DMS79 (cell line): ENCODE data around the gene PRKACB.
"Not testable (repeated sequence)": the region's sequence is repeated elsewhere in the genome, so short reads cannot be mapped to it uniquely, and the experiment has no call there.

Experiments
- DNase-seq: peaks from one replicate; lab custom pipeline; 2025; lab: John Stamatoyannopoulos, UW

PRKACB gene

DNA sequence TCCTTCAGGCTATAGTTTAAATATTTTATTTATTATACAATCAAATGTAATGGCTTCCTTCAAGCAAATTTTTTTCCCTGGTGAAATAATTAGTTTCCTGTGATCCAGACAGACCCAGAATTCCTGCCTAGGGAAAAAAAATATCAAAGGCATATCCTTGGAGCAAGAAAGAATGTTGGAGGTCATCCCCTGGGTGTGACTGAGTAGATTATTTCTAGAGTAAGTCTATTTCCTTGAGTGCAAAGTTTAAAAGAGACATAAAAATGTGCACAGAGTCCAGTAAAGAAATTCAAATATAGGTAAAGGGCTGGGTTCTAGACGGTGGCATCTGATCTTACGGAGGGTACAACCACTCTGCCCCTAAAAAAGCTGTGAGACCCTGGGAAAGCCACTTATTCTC is 125.2 kb downstream of the PRKACB start:
- no peak for DNase-seq

DNA sequence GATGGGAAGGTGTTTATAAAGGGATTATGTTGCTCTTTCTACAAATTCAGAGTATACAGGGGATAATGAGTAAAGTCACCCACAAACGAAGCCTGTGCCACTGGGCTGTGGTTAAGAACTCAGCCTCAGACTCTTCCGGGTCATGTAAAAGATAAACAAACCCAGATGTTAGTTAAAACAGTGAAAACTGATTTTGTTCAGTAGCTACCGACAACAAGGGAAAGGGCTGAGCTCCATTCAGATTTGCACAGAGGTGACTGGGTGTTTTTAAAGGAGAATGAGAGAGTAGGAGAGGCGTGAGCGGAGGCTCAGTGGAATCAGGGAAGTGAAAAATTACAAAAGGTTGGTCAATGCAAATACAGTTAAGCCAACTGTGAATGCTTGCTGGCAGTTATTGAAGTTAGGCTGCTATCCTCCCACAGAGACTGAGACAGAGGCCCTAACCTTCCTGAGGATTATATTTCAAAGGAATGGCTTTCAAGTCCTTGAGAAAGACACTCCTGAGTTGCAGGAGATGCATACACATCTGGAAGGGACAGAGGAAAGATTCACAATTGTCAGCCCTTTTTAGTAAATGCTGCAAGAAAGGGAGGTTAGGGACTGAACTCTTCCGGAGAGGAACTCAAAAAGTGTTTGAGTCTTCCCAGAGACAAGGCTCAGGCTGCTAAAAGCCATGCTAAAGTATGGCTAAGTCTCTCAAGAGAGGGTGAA is 127.5 kb downstream of the PRKACB start:
- no peak for DNase-seq

DNA sequence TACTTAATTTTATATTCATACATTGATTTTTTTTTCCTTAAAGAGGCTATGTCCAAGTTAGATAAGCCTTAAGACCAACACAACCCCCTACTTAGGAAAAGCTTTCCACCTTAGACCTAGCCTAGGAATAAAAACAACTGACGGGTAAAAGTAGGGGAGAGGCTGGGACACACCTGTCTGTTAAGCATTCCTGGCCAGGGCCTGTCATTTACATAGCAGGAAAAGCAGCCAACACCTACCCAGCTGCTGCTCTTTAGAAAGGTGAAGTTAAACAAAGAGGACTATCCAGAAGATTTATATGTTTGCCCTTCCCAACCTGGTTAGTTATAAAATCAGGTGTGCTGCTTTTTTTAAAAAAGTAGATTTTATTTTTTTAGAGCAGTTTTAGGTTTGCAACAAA is 128.3 kb downstream of the PRKACB start:
- DNase-seq = no peak

DNA sequence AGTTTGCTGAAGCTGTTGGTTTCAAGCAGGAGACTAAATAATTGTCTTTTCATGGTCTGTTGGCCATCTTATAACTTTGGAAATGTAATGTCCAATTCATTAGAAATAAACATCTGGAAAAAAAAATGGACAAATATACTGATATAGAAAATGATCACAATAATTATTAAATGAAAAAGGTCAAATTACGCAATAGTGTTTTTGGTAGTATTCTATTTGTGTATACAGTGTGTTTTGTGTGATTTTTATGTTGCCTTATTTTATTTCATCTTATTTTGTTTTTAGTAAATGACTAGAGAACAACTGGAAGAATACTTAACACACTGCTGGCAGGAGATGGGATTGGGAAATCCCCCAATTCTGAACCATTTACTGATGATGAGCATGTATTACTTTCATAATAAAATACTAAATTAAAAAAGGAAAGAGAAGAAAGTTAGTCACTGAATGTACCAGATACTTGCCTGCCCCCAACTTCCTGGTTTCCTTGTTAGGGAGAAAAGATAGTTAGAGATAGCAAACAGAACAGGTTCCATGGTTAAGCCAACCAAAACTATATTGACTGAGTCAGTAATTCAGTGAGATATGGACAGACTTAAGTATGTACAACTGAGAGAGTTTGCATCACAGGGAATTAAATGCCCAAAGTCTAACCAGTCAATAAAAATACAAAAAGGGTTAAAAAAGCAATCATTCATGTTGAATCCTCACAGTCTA is 133.4 kb downstream of the PRKACB start:
- DNase-seq = no peak

DNA sequence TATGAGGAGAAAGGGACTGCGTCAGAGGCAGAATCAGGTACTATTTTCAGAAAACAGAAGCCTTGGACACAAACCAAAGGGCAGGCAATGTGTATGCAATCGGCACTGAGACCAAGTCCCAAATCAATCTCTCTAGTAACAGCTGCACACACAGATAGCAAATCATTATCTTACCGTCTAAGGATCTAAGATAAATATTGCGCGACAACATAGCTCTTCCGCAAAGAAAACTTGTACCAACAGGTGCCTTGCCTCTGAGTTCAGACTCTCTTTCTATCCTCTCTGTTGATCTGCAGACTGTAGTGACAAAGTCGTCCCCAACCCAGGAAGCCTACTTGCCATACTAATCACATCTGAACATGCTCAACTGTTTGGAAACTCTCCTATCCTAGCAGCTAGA is 134.8 kb downstream of the PRKACB start:
- no peak for DNase-seq

DNA sequence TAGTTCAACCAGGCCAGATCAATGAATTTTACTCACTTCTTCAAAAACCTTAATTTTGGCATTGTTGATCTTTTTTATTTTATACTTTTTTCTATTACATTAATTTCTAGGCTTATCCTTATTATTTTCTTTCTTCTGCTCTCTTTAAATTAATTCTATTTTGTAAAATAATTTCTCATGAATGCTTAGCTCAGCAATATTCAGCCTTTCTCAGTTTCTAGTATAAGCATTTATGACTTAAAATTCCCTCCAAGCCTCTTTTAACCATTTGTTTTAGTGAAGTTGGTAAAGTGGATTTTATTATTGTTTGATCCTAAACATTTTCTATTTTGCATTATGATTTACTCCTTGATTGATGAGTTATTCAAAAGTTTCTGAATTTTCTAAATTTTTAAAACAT is 136.8 kb downstream of the PRKACB start:
- no peak for DNase-seq

DNA sequence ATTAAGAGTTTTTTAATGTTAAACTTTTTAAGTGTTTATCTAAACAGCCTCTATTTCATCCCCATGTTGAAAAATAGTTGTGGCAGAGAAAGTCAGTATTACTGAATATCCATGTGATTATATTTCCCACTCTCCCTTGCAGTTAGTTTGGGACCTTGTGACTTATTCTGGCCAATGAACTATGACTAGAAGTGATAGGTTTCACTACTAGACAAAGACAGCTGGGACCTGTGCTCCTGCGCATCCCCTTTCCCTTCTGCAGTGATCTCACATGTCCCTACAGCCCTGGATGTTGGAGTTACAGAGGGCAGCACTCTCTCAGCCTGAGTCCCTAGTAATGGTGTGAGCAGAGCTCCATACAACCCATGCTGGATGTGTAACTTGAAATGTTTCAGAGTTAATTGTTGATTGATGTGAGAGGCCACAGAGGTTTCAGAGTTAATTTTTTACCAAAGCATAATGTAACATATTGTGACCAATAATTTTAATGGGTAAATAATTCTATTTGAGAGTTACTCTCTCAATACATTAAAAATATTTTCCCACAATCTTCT is 138.8 kb downstream of the PRKACB start:
- no peak for DNase-seq

DNA sequence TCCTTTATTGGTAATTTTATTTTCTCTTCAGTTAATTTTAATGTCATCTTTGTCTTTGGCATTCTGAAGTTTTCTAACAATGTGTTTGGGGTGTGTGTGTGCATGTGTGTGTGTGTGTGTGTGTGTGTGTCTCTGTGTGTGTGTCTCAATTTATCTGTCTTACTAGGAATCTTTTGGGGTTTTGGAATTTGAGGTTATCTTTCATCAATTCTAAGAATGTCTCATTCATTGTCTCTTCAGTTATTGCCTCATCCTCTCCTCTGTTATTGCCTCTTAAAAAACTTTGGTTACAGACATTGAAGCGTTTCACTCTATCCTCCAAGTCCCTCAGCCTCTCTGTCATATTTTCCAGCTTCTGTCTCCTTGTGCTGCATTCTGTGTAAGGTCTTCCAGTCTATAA is 139.3 kb downstream of the PRKACB start:
- DNase-seq = no peak

DNA sequence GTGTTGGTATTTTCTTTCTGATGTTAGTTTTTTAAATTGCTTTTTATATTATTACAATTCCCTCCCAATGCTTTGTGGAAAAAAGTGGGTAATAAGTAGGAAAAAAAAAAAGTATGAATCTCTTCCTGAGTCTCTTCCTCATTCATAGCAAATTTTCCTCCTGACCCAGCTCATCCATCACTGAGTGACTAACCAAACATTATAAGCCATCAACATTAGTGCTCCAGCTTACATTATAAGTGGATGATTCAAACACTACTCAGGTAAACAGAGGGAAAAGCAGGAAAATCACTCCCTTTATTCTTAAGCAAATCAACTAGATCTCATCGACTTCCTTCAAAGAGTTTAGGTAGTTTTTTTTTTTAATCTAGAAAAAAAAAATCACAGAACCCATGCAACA is 142.0 kb downstream of the PRKACB start:
- no peak for DNase-seq

DNA sequence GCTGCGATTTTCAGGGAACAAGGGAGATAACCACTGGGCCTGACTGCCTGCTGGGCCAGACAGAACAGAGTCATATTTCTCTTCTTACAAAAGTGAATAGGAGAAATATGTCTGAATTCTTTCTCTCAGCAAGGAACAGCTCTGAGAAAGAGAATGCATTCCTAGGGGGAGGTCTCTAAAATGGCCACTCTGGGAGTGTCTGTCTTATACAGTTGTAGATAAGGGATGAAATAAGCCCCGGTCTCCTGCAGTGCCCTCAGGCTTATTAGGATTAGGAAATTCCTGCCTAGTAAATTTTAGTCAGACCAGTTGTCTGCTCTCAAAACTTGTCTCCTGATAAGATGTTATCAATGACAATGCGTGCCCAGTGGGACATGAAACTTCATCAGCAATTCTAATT is 143.3 kb downstream of the PRKACB start:
- not testable (repeated sequence) for DNase-seq
